SH-SY5Y (cell line): ENCODE data around the gene CARD16.

Experiments used
- GATA2 ChIP-seq: IDR thresholded peaks from 2 replicates; pipeline ENCODE4 v1.6.1; 2011; ENCODE audit warnings: mild to moderate bottlenecking, low read depth, low read length
- GATA3 ChIP-seq: IDR thresholded peaks from 2 replicates; pipeline ENCODE4 v1.6.1; 2011; ENCODE audit warnings: low read depth, mild to moderate bottlenecking, low read length, moderate library complexity

The CARD16 gene

GRCh38 chr11:105005451-105005845 is 39.7 kb downstream of the CARD16 start:
- TF ChIP-seq GATA3 (peak; percentile 92), GATA2 (peak; percentile 94)

- no peak for TF ChIP-seq GATA2
- no peak for TF ChIP-seq GATA3
Observed at GRCh38 chr11:105004021-105004420, 41.1 kb downstream of the CARD16 start.

GRCh38 chr11:105003151-105003550 is 42.0 kb downstream of the CARD16 start:
- TF ChIP-seq GATA2 (no peak), GATA3 (no peak)

GRCh38 chr11:105000797-105001196 is 44.3 kb downstream of the CARD16 start:
- TF ChIP-seq GATA2 = no peak
- TF ChIP-seq GATA3 = no peak

- no peak for TF ChIP-seq GATA2
- TF ChIP-seq GATA3 = no peak
Observed at GRCh38 chr11:105000167-105000566, 45.0 kb downstream of the CARD16 start.

- TF ChIP-seq GATA2 = no peak
- TF ChIP-seq GATA3 = no peak
Observed at GRCh38 chr11:104999721-105000120, 45.4 kb downstream of the CARD16 start.

- TF ChIP-seq GATA3 = no peak
- TF ChIP-seq GATA2 = no peak
Observed at GRCh38 chr11:104997288-104997687, 47.8 kb downstream of the CARD16 start.

- TF ChIP-seq GATA2 = no peak
- TF ChIP-seq GATA3 = no peak
Observed at GRCh38 chr11:104995001-104995408, 50.1 kb downstream of the CARD16 start.

- TF ChIP-seq GATA2 = no peak
- no peak for TF ChIP-seq GATA3
Observed at GRCh38 chr11:104992781-104993180, 52.4 kb downstream of the CARD16 start.

GRCh38 chr11:104991994-104992393 is 53.1 kb downstream of the CARD16 start:
- TF ChIP-seq GATA3 = no peak
- no peak for TF ChIP-seq GATA2
